Mononuclear cell (primary cell): ENCODE measurements around the gene NUP188. TPM values are rescaled to one million over a fixed set of nuclear protein-coding genes. Genes with fewer than 3 reads are reported as not detected.

Source experiments
- H3K27me3 ChIP-seq: 2 replicates; pipeline ENCODE4 v1.6.0; 2011; ENCODE audit warnings: low read length, control low read depth; ENCODE audit not compliant: insufficient read depth
- H3K4me1 ChIP-seq: 2 replicates; pipeline ENCODE4 v1.5.1; 2011; ENCODE audit warnings: mild to moderate bottlenecking, low read length, control low read depth; ENCODE audit not compliant: insufficient read depth
- H3K4me3 ChIP-seq: 2 replicates; pipeline ENCODE4 v1.5.1; 2011; ENCODE audit warnings: mild to moderate bottlenecking, low read length, moderate library complexity
- H3K9me3 ChIP-seq: 2 replicates; pipeline ENCODE4 v1.5.1; 2011; ENCODE audit warnings: low read depth, mild to moderate bottlenecking, control low read depth, low read length
- total RNA-seq: library from RNA; depleted of rRNA; stranded (reverse); fragments of >200 nt; gene quantifications from one replicate; pipeline ENCODE4 v1.2.3, GENCODE V29; 2012

The NUP188 gene
- total RNA-seq, 1 donor: 34.9 TPM

DNA sequence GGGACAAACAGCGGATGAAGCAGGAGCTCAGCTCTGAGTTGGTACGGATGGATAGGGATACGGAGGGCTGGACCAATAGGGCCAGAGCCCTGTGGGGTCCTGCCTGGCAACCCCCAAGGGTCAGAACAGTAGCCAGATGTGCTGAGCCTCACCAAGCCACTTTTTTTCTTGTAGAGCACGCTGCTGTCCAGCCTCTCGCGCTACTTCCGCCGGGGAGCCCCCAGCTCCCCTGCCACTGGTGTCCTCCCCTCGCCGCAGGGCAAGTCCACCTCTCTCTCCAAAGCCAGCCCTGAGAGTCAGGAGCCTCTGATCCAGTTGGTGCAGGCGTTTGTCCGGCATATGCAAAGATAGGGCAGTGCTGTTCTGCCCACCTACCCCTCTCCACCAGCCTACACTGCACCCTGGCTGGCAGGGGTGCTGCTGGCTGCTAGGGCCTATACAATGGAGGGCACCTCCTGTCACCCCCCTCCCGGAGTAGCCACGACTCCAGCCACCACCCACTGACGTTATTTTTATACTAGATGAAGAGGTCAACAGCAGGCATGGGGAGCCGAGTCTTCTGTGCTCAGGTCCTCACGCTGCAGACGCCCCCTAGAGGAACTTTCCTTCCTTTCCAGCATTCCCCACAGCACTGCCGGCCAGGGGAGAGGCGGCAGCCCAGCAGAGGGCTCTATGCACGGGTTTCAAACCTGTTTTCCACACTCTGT is 59.0 kb downstream of the NUP188 start:
- no peaks in the 10 kb centered on the region for H3K4me1 ChIP-seq
- no peaks in the 10 kb centered on the region for H3K9me3 ChIP-seq
- no peaks in the 10 kb centered on the region for H3K27me3 ChIP-seq
- H3K4me3 ChIP-seq: no peak overlapping the region

DNA sequence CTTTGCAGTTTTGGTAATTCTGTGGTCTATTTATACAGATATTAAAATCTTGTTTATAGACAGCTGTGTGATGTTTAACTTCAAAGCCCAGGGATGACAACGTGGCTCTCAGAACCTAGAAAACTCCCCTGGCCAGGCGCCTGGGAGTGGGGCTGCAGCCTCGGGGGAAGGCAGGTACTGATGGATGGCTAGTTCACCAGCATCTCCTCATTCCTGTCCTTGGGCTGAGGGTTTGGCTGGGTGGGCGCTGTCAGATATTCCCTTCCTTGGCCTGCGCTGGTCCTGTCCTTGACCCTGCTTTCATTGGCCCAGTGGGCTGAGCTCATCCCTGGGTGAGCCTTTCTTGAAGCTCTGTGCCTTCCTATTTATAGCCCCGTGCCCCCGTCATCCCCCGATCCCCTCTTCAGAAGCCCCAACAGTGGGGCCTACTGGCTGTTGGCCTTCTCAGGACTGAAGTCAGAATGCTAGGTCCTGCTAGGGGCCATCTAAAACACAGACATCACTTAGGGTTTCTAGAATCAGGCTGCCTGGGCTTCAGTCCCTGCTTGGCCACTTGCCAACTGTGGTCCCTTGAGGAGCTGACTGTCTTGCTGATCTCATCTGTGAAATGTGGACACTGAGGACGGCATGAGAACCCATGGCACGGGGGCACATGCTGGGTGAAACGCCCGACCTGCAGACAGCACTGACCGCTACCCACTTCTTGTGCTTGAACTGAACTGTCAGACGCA is 59.7 kb downstream of the NUP188 start:
- Histone ChIP-seq H3K4me1 (no peaks in the 10 kb centered on the region), H3K9me3 (no peaks in the 10 kb centered on the region), H3K4me3 (no peak overlapping the region), H3K27me3 (no peaks in the 10 kb centered on the region)

DNA sequence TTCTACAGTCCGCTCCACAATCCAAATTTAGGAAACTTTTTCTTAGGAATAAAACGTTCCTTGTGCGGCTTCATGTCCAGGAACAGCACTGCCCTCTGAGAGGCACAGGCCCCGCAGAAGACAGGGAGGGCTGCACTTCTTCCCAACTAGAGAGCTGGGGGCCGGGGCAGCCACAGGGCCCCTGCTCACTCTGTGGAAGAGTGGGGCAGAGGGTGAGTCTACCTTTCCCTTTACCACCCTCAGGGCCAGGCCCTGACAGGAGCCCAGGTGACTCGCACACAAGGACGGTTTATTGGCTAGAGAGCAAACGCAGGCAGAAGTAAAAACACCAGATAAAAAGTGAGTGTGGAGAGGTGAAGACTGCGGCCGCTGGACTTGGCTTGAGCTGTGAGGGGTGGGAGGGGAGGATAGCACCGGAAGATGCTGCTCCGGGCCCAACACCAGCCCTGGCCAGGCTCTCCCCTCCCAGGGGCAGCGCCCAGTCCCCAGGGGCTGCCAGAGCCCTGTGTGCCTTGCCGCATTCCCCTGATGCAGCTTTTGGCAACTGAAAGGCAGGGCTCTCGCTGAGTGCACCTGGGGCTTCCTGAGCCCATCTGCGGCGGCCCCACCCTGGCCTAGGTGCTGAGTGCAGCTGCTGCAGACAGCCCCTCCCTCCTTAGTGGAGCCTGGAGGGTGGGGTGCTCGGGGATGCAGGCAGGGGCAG is 60.4 kb downstream of the NUP188 start:
- Histone ChIP-seq H3K27me3 (no peaks in the 10 kb centered on the region), H3K9me3 (no peaks in the 10 kb centered on the region), H3K4me3 (no peak overlapping the region), H3K4me1 (no peaks in the 10 kb centered on the region)

DNA sequence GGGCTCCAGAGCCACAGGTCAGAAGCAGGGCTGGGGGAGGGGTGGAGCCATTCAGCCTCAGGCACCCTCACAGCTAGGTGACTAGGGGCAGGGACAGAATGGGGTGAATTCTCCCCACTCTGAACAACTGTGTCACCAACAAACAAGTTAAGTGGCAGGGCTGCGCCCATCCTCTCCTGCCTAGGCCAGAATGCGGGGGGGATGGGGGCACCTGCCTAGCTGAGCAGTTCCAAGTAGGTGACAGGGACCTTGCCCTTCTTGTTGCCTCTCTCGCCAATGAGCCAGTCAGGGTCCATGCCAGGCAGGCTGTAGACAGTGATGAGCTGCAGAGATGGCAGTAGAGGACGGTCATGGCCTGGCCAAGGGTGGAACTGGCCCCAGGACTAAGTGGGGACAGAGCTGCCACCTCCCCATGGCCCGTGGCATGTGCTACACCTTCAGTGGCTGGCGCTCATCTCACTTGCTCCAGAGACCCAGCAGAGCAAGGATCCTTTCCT is 61.0 kb downstream of the NUP188 start:
- H3K4me1 ChIP-seq: no peaks in the 10 kb centered on the region
- no peaks in the 10 kb centered on the region for H3K27me3 ChIP-seq
- H3K4me3 ChIP-seq: no peak overlapping the region
- H3K9me3 ChIP-seq: no peaks in the 10 kb centered on the region

DNA sequence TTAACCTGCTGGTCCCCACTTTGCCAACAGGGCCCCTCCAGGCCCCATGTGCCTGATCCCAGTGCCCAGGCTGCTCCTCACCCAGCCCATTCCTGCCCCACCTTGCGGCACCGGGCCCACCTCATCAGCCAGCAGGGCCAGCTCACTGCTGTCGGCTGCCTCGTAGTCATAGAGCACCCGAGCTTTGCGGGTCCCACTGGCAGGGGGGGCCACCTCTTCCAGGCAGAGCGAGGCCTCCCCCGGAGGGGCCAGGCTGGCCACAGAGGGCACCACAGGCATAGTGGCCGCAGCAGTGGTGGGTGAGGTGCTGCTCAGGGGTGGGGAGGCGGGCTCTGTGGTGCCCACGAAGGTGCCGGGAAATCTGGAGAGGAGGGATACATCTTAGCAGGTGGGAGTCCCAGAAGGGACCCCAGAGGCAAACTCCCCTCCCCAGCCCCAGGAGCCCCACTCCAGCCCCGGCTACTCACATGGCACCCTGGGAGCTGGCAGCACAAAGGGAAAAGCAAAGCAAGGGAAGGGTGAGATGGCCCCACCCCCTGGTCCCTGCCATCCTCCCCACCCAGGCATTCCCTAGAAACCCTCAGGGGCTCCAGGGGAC is 61.6 kb downstream of the NUP188 start:
- Histone ChIP-seq H3K4me1 (no peaks in the 10 kb centered on the region), H3K4me3 (no peak overlapping the region), H3K9me3 (no peaks in the 10 kb centered on the region), H3K27me3 (no peaks in the 10 kb centered on the region)

DNA sequence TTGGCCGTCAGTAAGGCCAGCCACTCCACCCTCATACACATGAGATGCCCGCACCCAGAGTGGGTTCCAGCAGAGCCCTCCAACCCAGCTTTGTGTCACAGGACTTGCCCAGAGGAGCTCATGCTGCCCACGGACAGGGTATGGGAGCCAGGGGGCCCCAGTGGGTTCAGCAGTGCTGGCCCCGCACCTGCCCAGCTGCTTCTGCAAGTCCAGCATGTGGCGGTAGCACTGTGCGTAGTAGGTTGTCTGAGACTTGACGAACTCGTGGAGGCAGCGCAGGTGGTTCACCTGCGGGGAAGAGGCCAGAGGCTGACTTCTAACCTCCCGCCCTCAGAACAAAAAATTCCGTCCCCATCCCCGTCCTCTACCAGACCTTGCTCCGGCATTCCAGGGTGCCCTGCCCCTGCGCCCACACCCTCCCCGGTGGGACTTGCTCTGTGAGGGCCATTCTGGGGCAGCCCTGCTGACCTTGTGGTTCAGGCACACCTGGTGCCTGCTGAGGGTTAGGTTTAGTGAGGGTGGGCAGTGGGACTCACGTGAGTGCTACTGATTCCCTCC is 62.2 kb downstream of the NUP188 start:
- no peaks in the 10 kb centered on the region for H3K9me3 ChIP-seq
- no peaks in the 10 kb centered on the region for H3K27me3 ChIP-seq
- no peak overlapping the region for H3K4me3 ChIP-seq
- no peaks in the 10 kb centered on the region for H3K4me1 ChIP-seq

DNA sequence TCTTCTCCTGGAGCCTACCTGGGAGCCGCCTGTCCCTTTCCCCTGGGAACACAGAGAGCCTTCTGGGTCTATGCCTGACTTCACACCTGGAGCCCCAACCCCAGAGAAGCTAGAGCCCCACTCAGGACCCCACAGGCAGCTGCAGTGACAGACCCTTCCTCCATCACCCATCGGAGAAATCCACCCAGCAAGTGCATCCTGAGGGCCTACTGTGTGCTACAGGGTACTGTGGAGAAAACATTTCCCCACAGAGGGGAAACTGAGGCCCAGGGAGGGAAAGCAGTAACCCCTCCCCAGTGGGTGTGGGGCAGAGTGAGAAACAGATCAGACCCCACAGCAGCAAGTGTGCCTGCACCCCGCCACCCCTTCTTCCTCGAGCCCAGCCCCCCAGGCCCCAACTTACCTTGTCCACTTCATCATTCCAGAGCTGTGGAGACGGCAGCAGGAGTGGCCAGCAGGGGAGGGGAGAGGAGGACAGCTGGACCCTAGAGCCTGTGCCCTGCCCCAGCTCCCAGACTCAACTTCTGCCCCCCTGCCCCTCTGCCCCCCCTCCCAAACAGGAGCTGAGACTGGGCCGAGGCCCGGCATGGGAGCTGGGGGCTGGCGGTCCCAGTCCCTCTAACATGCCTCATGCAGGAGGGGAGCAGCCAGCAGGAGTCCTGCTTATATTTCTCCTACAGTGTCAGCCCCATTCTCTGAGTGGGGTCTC is 62.9 kb downstream of the NUP188 start:
- Histone ChIP-seq H3K4me3 (no peak overlapping the region), H3K4me1 (no peaks in the 10 kb centered on the region), H3K9me3 (no peaks in the 10 kb centered on the region), H3K27me3 (no peaks in the 10 kb centered on the region)

DNA sequence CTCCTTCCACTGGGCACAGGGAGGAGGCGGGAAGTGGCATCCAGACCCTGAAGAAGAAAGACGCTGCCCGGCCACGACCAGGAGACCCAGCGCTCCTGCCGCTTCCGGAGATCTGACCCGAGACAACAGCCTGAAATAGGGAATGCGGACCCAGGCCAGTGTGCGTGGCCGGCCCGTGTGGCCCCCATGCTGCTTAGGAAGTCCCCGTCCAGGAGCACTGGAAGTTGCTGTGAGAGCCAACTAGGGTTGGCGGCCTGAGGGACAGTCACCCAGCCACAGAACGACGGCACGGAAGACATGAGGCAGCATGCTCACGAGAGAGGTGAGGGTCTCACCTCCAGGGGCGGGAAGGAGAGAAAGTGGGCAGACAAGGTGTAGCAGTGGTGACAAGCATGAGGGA is 63.7 kb downstream of the NUP188 start:
- Histone ChIP-seq H3K27me3 (no peaks in the 10 kb centered on the region), H3K4me3 (no peak overlapping the region), H3K9me3 (no peaks in the 10 kb centered on the region), H3K4me1 (no peaks in the 10 kb centered on the region)

DNA sequence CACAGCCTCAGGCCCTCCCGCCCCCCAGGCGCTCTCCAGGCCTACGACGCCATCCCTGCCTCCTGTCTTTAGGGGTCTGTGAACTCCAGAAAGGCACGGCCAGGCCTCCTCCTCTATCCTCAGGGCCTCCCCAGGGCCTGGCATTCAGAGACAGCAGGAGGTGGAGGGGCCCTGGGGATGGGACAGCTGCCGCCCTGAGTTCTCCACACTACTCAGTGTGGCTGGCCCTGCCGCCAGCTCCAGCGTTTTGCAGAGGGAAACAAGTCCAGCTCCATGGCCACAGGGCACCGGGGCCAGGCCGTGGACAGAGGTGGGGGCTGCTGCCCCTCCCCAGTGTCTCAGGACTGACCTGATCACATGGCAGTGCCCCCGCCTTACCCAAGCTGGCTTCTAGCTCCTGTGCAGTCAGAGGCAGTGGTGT is 64.3 kb downstream of the NUP188 start:
- Histone ChIP-seq H3K9me3 (no peaks in the 10 kb centered on the region), H3K4me1 (no peaks in the 10 kb centered on the region), H3K4me3 (no peak overlapping the region), H3K27me3 (no peaks in the 10 kb centered on the region)

DNA sequence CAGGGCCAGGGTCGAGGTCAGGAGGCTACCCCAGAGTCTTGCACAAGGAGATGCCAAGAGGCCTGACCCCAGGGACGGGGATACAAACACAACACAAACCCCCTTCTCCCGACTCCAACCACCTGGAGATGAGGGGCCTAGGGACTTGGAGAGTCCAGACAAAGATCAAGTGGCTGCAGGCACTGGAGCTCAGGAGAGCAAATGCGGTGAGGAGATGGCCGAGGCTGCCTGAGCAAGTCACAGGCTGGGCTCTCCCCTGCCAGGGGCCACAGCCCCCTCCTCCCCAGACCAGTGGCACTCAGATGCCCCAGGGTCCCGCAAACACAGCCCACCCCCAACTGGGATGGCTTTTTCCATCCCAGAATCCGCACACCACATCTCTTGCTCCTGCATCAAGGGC is 64.8 kb downstream of the NUP188 start:
- Histone ChIP-seq H3K4me3 (no peak overlapping the region), H3K4me1 (no peaks in the 10 kb centered on the region), H3K9me3 (no peaks in the 10 kb centered on the region), H3K27me3 (no peaks in the 10 kb centered on the region)

DNA sequence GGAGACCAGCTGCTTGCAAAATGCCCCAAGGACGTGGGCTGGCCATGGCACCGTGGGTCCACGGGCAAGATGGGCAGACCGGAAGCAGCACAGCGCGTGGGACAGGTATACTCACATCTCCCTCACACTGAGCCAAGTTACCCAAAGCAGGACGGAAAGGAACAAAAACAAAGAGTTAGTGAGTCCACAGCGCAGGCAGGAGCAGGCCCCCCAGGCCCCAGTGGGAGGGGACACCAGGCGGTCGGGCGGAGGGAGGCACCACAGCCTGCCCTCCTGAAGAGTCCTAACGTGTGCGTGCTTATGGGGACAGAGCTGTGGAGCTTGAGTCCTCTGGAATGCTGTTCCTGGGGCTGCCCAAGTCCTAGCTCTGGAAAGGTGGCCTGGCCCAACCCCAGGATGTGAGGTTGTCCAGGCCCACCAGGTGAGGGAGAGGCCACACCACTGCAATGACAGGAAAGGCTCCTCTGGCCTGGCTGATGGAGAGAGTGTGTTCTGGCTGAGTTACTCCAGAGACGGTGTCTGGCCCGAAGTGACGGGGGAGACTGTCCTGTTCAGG is 65.5 kb downstream of the NUP188 start:
- Histone ChIP-seq H3K4me1 (no peaks in the 10 kb centered on the region), H3K4me3 (no peak overlapping the region), H3K9me3 (no peaks in the 10 kb centered on the region), H3K27me3 (no peaks in the 10 kb centered on the region)

DNA sequence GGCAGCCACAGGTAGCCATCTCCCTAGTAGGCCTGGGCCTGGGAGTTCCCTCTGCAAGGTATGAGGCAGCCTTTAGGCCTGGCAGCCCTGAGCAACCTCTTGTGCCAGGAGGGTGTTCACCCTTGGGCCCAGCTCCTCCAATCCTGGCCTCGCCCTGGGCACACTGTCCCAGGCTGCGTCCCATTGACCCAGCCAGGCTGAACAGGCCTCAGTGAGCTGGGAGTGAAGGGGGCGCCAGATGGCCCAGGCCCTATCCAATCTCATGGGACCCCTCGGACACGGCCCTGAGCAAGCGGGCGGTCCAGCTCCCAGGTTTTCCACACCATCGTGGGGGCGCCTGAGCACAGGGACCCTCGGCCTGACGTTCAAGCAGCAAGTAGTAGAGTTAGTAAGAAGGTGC is 66.2 kb downstream of the NUP188 start:
- no peaks in the 10 kb centered on the region for H3K9me3 ChIP-seq
- no peaks in the 10 kb centered on the region for H3K27me3 ChIP-seq
- H3K4me1 ChIP-seq: no peaks in the 10 kb centered on the region
- H3K4me3 ChIP-seq: no peak overlapping the region

DNA sequence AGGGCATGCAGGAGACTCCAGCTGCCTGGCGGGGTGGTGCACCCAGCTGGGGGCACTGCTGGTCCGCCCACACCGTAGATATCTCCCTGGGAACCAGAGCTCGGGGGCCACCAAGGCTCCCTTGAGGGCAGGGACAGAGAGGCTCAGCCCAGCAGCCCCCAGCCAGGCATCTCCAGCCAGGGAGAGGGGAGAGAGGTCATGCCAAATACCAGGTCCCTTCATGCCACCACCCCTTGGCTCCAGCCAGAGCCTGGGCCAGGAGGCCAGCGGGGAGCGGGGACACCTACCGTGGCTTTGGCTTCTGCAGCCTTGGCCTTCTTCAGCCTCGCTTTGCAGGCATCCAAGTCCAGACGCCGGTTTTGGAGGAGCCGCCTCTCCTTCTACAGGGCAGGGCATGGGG is 66.6 kb downstream of the NUP188 start:
- no peaks in the 10 kb centered on the region for H3K4me1 ChIP-seq
- H3K9me3 ChIP-seq: no peaks in the 10 kb centered on the region

DNA sequence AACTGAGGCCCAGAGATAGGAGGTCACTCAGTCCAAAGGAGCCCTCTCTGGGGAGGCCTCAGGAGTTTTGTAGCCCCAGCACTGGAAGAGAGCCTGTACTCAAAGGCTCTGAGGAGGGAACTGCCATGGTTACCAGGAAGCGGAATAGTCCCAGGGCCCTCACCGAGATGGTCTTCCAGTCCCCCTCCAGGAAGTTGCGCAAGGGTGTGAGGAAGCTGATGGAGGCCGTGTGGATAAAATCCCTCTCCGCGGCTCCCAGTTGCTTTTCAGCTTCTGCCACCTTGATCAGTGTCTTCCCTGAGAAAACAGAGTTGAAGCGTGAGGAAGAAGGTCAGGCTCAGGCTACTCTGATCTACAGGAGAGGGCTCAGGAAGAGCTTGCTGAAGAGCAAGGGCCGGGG is 67.1 kb downstream of the NUP188 start:
- Histone ChIP-seq H3K4me1 (no peaks in the 10 kb centered on the region), H3K9me3 (no peaks in the 10 kb centered on the region), H3K4me3 (no peak overlapping the region), H3K27me3 (no peaks in the 10 kb centered on the region)

More for the DNA sequence above, 66.6 kb downstream of the NUP188 start:
- Histone ChIP-seq H3K4me3 (no peak overlapping the region), H3K27me3 (no peaks in the 10 kb centered on the region)
